H9 (cell line): Measurements from ENCODE around the gene DNAJC22. TPM values are rescaled to one million over a fixed set of nuclear protein-coding genes. Genes with fewer than 3 reads are reported as not detected.

ENCODE experiments used
- DNase-seq: peaks from one replicate; pipeline ENCODE4 v3.0.0-alpha.2; 2017
- H2AFZ ChIP-seq: one replicate; pipeline ENCODE4 v1.6.1; 2013; ENCODE audit warnings: mild to moderate bottlenecking, low read length, control low read depth, moderate library complexity
- H2AK5ac ChIP-seq: 2 replicates; pipeline ENCODE4 v1.6.1; 2013; ENCODE audit warnings: low read length, control low read depth, mixed read lengths; ENCODE audit not compliant: insufficient read length
- H2BK120ac ChIP-seq: one replicate; pipeline ENCODE4 v1.6.1; 2013; ENCODE audit warnings: low read depth, mild to moderate bottlenecking, low read length, control low read depth, inconsistent platforms; ENCODE audit not compliant: poor library complexity, severe bottlenecking
- H2BK12ac ChIP-seq: 2 replicates; pipeline ENCODE4 v1.6.1; 2013; ENCODE audit warnings: low read length, control low read depth, mixed read lengths, low read depth; ENCODE audit not compliant: insufficient read length
- H2BK15ac ChIP-seq: 2 replicates; pipeline ENCODE4 v1.6.1; 2013; ENCODE audit warnings: low read depth, low read length, control low read depth
- H2BK20ac ChIP-seq: one replicate; pipeline ENCODE4 v1.6.1; 2013; ENCODE audit warnings: low read depth, mild to moderate bottlenecking, low read length, control low read depth, inconsistent platforms; ENCODE audit not compliant: poor library complexity, severe bottlenecking
- H2BK5ac ChIP-seq: 2 replicates; pipeline ENCODE4 v1.6.1; 2013; ENCODE audit warnings: low read length, control low read depth, mixed read lengths; ENCODE audit not compliant: insufficient read length
- H3K14ac ChIP-seq: 2 replicates; pipeline ENCODE4 v1.6.1; 2013; ENCODE audit warnings: low read length, control low read depth; ENCODE audit not compliant: insufficient read depth
- H3K18ac ChIP-seq: 2 replicates; pipeline ENCODE4 v1.6.1; 2013; ENCODE audit warnings: low read depth, mild to moderate bottlenecking, mixed read lengths, low read length, control low read depth; ENCODE audit not compliant: insufficient read length
- H3K23ac ChIP-seq: 2 replicates; pipeline ENCODE4 v1.6.1; 2013; ENCODE audit warnings: low read length, control low read depth, mixed read lengths, low read depth; ENCODE audit not compliant: insufficient read length
- H3K23me2 ChIP-seq: 2 replicates; pipeline ENCODE4 v1.6.1; 2013; ENCODE audit warnings: low read depth, mild to moderate bottlenecking, mixed read lengths, low read length, control low read depth; ENCODE audit not compliant: insufficient read length, poor library complexity, severe bottlenecking
- H3K27ac ChIP-seq: 2 replicates; pipeline ENCODE4 v1.5.1; 2013; ENCODE audit warnings: low read length, control low read depth, mixed read lengths, low read depth; ENCODE audit not compliant: insufficient read length
- H3K27me3 ChIP-seq: 2 replicates; pipeline ENCODE4 v1.6.1; 2013; ENCODE audit warnings: low read length, control low read depth, inconsistent platforms; ENCODE audit not compliant: insufficient read depth
- H3K4ac ChIP-seq: 2 replicates; pipeline ENCODE4 v1.6.1; 2013; ENCODE audit warnings: low read depth, mild to moderate bottlenecking, control low read depth, inconsistent platforms, low read length, moderate library complexity
- H3K4me1 ChIP-seq: 2 replicates; pipeline ENCODE4 v1.6.1; 2013; ENCODE audit warnings: low read length, control low read depth, inconsistent platforms; ENCODE audit not compliant: insufficient read depth
- H3K4me2 ChIP-seq: 2 replicates; pipeline ENCODE4 v1.6.1; 2013; ENCODE audit warnings: low read length, control low read depth, mixed read lengths; ENCODE audit not compliant: insufficient read length, insufficient read depth
- H3K56ac ChIP-seq: 2 replicates; pipeline ENCODE4 v1.6.1; 2013; ENCODE audit warnings: low read depth, mild to moderate bottlenecking, mixed read lengths, low read length, control low read depth; ENCODE audit not compliant: insufficient read length
- H3K79me1 ChIP-seq: 2 replicates; pipeline ENCODE4 v1.6.1; 2013; ENCODE audit warnings: low read depth, mild to moderate bottlenecking, moderate library complexity, low read length, control low read depth, inconsistent platforms; ENCODE audit not compliant: insufficient read depth, poor library complexity, severe bottlenecking
- H3K79me2 ChIP-seq: 2 replicates; pipeline ENCODE4 v1.6.1; 2013; ENCODE audit warnings: low read length, control low read depth, inconsistent platforms; ENCODE audit not compliant: insufficient read depth
- H3K9ac ChIP-seq: 2 replicates; pipeline ENCODE4 v1.6.1; 2013; ENCODE audit warnings: low read length, control low read depth, mixed read lengths; ENCODE audit not compliant: insufficient read length; ENCODE audit errors: extremely low read depth
- H3K9me3 ChIP-seq: one replicate; pipeline ENCODE4 v1.6.1; 2013; ENCODE audit warnings: low read depth, low read length, inconsistent platforms; ENCODE audit not compliant: control insufficient read depth
- H3T11ph ChIP-seq: one replicate; pipeline ENCODE4 v1.6.1; 2013; ENCODE audit warnings: mild to moderate bottlenecking, low read length, control low read depth, inconsistent platforms
- H4K20me1 ChIP-seq: one replicate; pipeline ENCODE4 v1.6.1; 2013; ENCODE audit not compliant: control insufficient read depth, insufficient read length, insufficient read depth
- H4K5ac ChIP-seq: 2 replicates; pipeline ENCODE4 v1.6.1; 2013; ENCODE audit warnings: low read depth, mild to moderate bottlenecking, mixed read lengths, low read length, control low read depth; ENCODE audit not compliant: insufficient read length
- H4K8ac ChIP-seq: replicated peaks from 2 replicates; pipeline ENCODE4 v1.6.1; 2013; ENCODE audit warnings: low read length, control low read depth, mixed read lengths, low read depth; ENCODE audit not compliant: insufficient read length
- H4K91ac ChIP-seq: 2 replicates; pipeline ENCODE4 v1.6.1; 2013; ENCODE audit warnings: low read depth, mild to moderate bottlenecking, moderate library complexity, mixed read lengths, low read length, control low read depth; ENCODE audit not compliant: insufficient read length
- H3K27ac Mint-ChIP-seq, 3 experiments: 2 replicates in 2 of 3; 3 replicates in 1 of 3; pipeline ENCODE4 v1.8.0; 2020 to 2021; ENCODE audit warnings: mixed read lengths in 3 of 3, mild to moderate bottlenecking in 1 of 3, moderate library complexity in 1 of 3
- H3K27me3 Mint-ChIP-seq: 2 replicates; pipeline ENCODE4 v1.8.0; 2021; ENCODE audit warnings: low read depth, mild to moderate bottlenecking, moderate library complexity, mixed read lengths
- H3K36me3 Mint-ChIP-seq, 3 experiments: 2 replicates in 2 of 3; 3 replicates in 1 of 3; pipeline ENCODE4 v1.8.0; 2020 to 2021; ENCODE audit warnings: low read depth in 3 of 3, mixed read lengths in 3 of 3; ENCODE audit not compliant: insufficient read depth in 1 of 3
- H3K4me1 Mint-ChIP-seq, 2 experiments: 2 replicates each; pipeline ENCODE4 v1.8.0; 2020; ENCODE audit warnings: mixed read lengths in 2 of 2
- H3K4me3 Mint-ChIP-seq, 2 experiments: 2 replicates in 1 of 2; 3 replicates in 1 of 2; pipeline ENCODE4 v1.8.0; 2020 to 2021; ENCODE audit warnings: mild to moderate bottlenecking in 2 of 2, mixed read lengths in 2 of 2, moderate library complexity in 1 of 2
- H3K9me3 Mint-ChIP-seq, 2 experiments: 2 replicates in 1 of 2; 3 replicates in 1 of 2; pipeline ENCODE4 v1.8.0; 2020; ENCODE audit warnings: mild to moderate bottlenecking in 2 of 2, mixed read lengths in 2 of 2, moderate library complexity in 1 of 2
- WGBS: extraction: QIAGEN DNeasy Blood & Tissue Kit; methylation state at CpG from one replicate; pipeline ENCODE4 v1.1.7; 2013; ENCODE audit warnings: missing lambda C conversion rate, low lambda C conversion rate, mixed read lengths; ENCODE audit not compliant: insufficient read length; ENCODE audit errors: extremely low coverage; 5-methylcytosine and 5-hydroxymethylcytosine counted together
- total RNA-seq: library from RNA; stranded (reverse); gene quantifications from 2 replicates; pipeline ENCODE4 v1.2.1, GENCODE V29; 2021
- TF ChIP-seq, protein P1 (sequence below): fragments of 200-600 bp; sonication (generic); conservative IDR thresholded peaks from 3 replicates; pipeline ENCODE4 v1.8.0; 2021; ENCODE audit warnings: antibody characterized with exemption, mild to moderate bottlenecking

DNAJC22 gene
- total RNA-seq, 1 experiment from 2014 or later, result 3.2 TPM

DNA sequence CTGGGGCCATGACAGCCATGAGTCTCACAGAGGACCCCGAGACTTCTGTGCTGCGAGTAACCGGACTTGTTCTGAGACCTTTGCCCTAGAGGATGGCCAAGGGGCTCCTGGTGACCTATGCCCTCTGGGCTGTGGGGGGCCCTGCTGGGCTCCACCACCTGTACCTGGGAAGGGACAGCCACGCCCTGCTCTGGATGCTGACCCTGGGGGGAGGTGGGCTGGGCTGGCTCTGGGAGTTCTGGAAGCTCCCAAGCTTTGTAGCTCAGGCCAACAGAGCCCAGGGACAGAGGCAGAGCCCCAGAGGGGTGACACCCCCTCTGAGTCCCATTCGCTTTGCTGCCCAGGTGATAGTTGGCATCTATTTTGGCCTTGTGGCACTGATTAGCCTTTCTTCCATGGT lies 2.1 kb downstream of the DNAJC22 start:
- H3K4me1 ChIP-seq, result no peaks in the 10 kb centered on the region
- H3K27ac Mint-ChIP-seq, result no peak overlapping the region
- peaks cover 48% of the 10 kb centered on the region for H3K27me3 ChIP-seq
- peak; percentile 27 for DNase-seq
- H3K79me1 ChIP-seq, result no peaks in the 10 kb centered on the region
- H2BK12ac ChIP-seq, result no peak overlapping the region
- H2BK5ac ChIP-seq, result no peak overlapping the region
- no peak overlapping the region for H3K4me3 Mint-ChIP-seq
- no peak overlapping the region for H3K4ac ChIP-seq
- no peak overlapping the region for H4K8ac ChIP-seq
- H3K9ac ChIP-seq, result no peak overlapping the region
- no peak overlapping the region for H3K4me2 ChIP-seq
- H2BK20ac ChIP-seq, result no peak overlapping the region
- H4K5ac ChIP-seq, result no peak overlapping the region
- H3K14ac ChIP-seq, result no peak overlapping the region
- H2AK5ac ChIP-seq, result no peak overlapping the region
- H4K20me1 ChIP-seq, result no peaks in the 10 kb centered on the region
- H3K23me2 ChIP-seq, result peaks cover 21% of the 10 kb centered on the region
- H3K9me3 Mint-ChIP-seq, result peaks cover 0 to 3% of the 10 kb centered on the region in 2 experiments; a peak in 1 of 5 replicates
- H3K27me3 Mint-ChIP-seq, result peaks cover 76% of the 10 kb centered on the region
- H2BK120ac ChIP-seq, result no peak overlapping the region
- no peak overlapping the region for H3K27ac ChIP-seq
- no peak overlapping the region for H3T11ph ChIP-seq
- no peak overlapping the region for H3K23ac ChIP-seq
- H3K56ac ChIP-seq, result no peak overlapping the region
- TF ChIP-seq, protein P1, sequence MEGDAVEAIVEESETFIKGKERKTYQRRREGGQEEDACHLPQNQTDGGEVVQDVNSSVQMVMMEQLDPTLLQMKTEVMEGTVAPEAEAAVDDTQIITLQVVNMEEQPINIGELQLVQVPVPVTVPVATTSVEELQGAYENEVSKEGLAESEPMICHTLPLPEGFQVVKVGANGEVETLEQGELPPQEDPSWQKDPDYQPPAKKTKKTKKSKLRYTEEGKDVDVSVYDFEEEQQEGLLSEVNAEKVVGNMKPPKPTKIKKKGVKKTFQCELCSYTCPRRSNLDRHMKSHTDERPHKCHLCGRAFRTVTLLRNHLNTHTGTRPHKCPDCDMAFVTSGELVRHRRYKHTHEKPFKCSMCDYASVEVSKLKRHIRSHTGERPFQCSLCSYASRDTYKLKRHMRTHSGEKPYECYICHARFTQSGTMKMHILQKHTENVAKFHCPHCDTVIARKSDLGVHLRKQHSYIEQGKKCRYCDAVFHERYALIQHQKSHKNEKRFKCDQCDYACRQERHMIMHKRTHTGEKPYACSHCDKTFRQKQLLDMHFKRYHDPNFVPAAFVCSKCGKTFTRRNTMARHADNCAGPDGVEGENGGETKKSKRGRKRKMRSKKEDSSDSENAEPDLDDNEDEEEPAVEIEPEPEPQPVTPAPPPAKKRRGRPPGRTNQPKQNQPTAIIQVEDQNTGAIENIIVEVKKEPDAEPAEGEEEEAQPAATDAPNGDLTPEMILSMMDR, result no peak
- H3K18ac ChIP-seq, result no peak overlapping the region
- peaks cover 20 to 27% of the 10 kb centered on the region in 2 experiments for H3K4me1 Mint-ChIP-seq
- H3K36me3 Mint-ChIP-seq, result no peaks in the 10 kb centered on the region; a peak in 1 of 7 replicates
- no peak overlapping the region for H2AFZ ChIP-seq
- H4K91ac ChIP-seq, result no peak overlapping the region
- no peak overlapping the region for H2BK15ac ChIP-seq
- H3K9me3 ChIP-seq, result no peaks in the 10 kb centered on the region
- WGBS, result no CpG with 5 or more reads among the region's 5 CpGs
- H3K79me2 ChIP-seq, result no peaks in the 10 kb centered on the region
